ENCODE results near the gene GFPT2.

Gene GFPT2

DNA sequence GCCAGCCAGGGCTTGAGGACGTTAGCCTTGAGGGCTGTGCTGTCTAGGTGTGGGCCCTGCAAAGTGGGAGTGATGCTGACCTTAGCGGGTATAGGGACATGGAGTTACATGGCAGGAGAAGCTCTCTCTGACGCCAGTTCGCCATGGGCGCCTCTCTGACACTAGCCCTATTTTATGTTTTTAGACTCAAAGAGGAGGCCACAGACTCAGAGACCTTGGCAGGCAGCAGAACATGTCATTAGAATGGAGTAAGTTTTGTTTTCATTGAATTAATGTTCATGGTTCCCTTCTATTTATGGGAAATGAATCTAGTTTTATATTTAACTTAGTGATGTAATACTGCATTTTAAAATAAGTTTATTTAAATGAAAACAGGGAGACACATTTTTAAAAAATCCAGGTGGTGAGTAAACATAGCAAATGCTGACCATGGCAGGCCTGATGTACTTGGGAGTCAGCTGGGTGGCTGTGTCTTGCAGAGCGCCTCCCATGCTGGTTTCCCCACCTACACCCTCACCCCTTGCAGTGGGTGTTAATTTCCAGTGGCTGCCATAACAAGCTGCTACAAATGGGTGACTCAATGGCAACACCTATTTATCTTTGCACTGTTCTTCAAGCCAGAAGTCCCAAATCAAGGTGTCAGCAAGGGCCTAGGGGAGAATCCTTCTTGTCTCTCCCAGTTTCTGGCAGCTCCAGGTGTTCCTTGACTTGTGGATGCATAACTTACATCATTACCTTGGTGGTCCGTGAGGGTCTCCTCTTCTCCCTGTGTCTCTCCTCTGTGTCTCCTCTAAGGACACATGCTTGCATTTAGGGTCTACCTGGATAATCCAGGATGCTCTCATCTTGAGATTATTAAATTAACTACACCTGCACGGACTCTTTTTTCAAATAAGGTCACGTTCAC, 25.6 kb upstream of the GFPT2 start:
- DNase-seq (ENCODE audit: low spot score) = no peak

DNA sequence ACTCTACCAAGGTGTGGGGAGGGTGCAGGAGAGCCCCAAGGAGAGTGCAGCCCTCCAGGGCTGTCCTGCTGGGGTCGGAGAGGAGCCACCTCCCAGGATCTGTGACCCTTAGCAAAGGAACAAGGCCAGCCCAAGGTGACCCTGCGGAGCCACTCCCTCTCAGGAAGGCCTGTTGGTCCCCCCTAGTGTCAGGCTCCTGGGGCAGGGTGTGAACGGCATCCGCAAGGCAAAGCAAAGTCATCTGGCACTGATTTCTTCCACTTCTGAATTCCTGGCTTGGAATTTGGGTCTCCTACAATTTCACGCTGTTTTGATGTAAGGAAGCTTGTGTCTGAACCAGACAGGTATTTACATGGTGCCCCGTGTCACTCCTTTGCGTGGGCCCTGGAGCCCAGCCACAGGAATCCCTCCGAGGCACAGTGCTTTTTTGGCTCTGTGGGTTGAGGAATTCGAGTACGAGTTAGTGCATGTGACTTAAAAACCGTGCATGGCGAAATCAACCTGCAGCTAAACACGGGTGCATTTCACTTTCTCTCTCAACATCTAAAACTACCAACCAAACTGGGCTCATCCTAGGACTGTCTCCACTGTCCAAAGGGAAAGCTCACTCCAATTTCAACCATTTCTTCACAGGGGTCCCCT, 24.5 kb upstream of the GFPT2 start:
- DNase-seq (ENCODE audit: low spot score) = no peak

- DNase-seq (ENCODE audit: low spot score) = no peak
These were observed 23.4 kb upstream of the GFPT2 start for GRCh38 chr5:180376511-180376910.

DNA sequence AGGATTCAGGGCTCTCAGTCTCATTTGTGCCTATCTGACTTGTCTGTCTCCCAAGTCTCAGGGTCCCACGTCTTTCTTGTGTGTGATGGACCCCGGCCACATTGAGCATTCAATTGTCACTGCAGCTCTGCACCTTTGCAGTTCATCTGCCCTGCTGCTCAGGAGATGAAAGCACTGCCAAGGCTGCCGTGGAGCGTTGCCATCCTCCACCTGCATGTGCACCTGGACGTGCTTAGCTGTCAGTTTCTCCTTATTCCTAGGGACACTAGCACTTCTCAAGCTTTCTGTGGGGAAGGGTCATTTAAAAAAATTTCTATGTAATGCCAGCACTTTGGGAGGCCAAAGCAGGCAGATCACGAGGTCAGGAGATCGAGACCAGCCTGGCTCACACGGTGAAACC, 22.8 kb upstream of the GFPT2 start:
- no peak for DNase-seq (ENCODE audit: low spot score)

DNA sequence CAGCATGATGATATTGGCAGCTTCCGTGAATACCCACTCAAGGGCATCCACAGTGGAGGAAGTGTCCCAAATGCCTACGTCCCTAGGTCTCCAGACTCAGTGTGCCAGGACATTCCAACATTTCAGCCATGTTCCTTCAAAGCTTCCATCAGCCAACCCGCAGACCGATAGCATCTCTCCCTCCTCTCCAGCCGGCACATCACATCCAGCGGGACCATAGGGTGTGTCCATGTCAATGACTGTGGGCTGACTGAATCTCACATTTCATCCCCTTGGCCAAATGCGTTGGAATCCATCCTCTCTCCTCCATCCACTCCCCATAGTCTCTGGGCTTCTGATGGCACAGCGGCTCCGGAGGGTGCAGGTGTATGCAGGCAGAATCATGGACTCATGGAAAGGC, 22.2 kb upstream of the GFPT2 start:
- DNase-seq (ENCODE audit: low spot score) = no peak

GRCh38 chr5:180373870-180374269, 20.7 kb upstream of the GFPT2 start:
- DNase-seq (ENCODE audit: low spot score) = no peak

DNA sequence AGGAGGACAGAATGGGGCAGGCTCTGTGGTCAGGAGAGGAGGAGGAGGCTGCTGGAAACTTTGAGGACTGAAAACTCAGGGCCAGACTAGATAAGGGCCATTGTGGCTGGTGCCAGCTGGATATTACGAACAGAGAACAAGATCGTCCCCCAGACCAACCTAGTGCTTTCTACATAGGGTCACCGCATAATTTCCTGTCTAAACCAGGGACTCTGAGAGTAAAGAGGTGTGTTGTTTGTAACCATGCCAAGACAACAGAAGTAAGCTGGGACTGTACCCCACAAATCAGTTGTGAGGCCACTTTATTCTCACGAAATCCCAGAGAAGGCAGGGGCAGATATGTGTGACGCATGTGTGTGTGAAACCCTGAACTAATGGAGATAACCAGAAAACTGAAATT, 20.3 kb upstream of the GFPT2 start:
- no peak for DNase-seq (ENCODE audit: low spot score)

GRCh38 chr5:180371949-180372348, 18.8 kb upstream of the GFPT2 start:
- no peak for DNase-seq (ENCODE audit: low spot score)

- no peak for DNase-seq (ENCODE audit: low spot score)
These were observed 17.9 kb upstream of the GFPT2 start for GRCh38 chr5:180370861-180371641.

- no peak for DNase-seq (ENCODE audit: low spot score)
These were observed 14.9 kb upstream of the GFPT2 start for GRCh38 chr5:180367991-180368390.

GRCh38 chr5:180367300-180367699, 14.2 kb upstream of the GFPT2 start:
- DNase-seq (ENCODE audit: low spot score) = no peak

DNA sequence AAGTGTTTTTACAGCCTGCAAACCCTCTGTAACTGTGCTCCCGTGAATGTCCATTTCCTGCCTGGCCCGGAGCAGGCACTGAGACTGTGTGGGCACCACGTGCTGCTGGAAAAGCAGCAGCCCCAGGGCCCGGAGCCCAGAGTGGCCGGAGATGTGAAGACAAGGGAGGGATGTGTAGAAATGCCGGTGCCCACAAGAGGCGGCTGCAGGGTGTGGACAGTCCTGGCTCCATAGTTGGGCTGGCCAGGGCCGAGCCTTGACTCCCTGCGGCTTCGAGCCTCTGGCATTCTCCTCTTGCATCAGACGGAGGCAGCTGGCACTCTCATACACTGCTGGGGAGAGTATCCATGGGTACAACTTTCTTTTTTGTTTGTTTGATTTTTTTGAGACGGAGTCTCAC, 13.2 kb upstream of the GFPT2 start:
- DNase-seq (ENCODE audit: low spot score) = no peak

- no peak for DNase-seq (ENCODE audit: low spot score)
These were observed 12.7 kb upstream of the GFPT2 start for GRCh38 chr5:180365829-180366228.

GRCh38 chr5:180364306-180364856, 11.2 kb upstream of the GFPT2 start:
- DNase-seq (ENCODE audit: low spot score) = no peak

- no peak for DNase-seq (ENCODE audit: low spot score)
These were observed 7.2 kb upstream of the GFPT2 start for GRCh38 chr5:180360078-180360957.

GRCh38 chr5:180358694-180359093, 5.6 kb upstream of the GFPT2 start:
- DNase-seq (ENCODE audit: low spot score) = no peak

GRCh38 chr5:180358179-180358578, 5.0 kb upstream of the GFPT2 start:
- no peak for DNase-seq (ENCODE audit: low spot score)

DNA sequence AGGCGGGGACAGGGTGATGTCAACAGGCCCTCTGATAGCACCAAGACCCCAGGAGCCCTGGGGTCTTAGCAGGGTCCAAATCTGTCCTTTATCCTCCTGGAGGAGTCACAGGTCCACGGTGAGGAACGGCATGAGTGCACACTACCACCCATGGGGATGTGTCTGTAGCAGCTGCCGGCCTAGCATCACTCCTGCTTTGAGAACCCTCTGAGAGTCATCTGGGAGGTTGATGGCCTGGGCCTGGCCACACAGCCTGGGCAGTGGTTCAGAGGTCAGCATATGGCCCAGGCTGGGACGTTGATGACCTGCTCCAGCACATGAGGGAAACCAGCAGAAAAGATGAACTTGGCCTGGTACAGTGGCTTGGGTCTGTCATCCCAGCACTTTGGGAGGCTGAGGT, 1.8 kb upstream of the GFPT2 start:
- DNase-seq (ENCODE audit: low spot score) = no peak

DNA sequence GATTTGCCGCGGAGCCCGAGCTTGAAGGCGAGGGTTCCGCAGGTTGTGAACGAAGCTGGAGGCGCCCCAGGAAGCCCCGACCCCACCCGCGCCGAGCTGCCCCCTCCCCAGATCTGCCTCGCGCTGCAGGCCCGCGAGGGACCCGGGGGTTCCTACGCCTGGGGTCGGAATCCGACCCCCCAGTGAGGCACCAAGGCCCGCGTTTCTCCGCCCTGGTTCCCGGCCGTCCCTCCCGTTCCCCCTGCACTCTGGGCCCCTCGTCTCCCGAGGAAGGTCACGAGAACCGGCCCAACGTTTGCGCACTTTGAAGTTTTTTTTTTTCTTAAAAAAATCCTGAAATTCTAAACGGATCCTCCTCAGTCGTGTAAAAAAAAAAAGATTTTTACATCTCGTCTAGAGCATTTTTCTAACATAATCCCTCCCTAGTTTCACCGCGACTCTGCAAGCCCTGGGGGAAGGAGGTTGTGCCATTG, 880 bp upstream of the GFPT2 start:
- no peak for DNase-seq (ENCODE audit: low spot score)

DNA sequence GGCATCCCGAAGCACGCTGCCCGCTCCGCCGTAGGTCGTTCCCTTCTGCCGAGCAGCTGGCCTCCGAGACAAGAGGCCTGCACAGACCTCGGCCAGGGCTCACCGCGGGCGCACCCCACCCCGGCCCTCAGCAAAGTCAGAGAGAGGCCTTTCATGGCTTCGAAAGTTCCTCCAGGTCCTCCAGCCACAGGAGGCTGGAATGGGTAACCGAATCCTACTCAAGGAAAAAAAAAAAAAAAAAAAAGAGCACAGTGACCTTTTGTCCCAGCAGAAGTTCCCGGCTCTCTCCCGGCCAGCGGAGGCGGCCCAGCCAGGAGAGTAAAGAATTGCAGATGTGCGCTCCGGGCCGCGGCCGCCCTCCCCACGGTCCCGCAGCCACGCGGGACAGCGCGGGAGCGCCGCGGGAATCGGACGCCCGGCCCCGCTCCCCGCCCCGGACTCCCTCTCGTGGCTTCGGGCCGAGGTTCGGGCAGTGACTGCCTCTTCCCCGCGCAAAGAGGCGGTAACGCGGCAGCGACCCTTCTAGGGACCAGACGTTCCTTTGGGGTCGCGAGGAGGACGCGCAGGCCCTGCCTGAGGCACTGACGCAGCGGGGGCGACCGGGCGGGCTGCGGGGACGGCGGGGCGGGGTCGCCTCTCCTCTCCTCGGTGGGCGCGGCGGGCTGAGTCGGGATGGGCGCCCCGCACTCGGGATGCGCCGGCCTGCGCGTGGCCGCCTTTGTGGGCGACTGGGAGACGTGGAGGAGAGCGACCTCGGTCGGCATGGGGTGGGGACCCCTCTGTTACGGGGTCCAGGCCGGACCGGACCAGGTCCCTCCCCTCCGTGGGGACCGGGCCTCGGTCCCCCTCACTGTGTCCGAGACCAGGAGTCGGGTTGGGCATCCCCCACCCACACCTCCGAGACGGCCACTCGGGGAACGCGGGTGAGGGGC, 754 bp downstream of the GFPT2 start:
- DNase-seq (ENCODE audit: low spot score) = no peak
